GM12874 (cell line): ENCODE measurements around the gene SPSB2.

Experiments used
- CTCF ChIP-seq: IDR thresholded peaks from 2 replicates; pipeline ENCODE4 v1.5.1; 2011; ENCODE audit warnings: low read depth, mild to moderate bottlenecking, control low read depth, low read length, moderate library complexity; ENCODE audit not compliant: insufficient read depth

SPSB2 gene

GRCh38 chr12:6904280-6905276, 31.5 kb upstream of the SPSB2 start, which contains the start of gene LRRC23:
TSS of gene LRRC23 (plus strand) at chr12:6904822. CDS start at chr12:6905634, 812 bp downstream.
- no peak for TF ChIP-seq CTCF

GRCh38 chr12:6903722-6904121, 30.6 kb upstream of the SPSB2 start:
- TF ChIP-seq CTCF, result no peak

GRCh38 chr12:6902448-6902847, 29.3 kb upstream of the SPSB2 start:
- TF ChIP-seq CTCF, result no peak

GRCh38 chr12:6899837-6900519, 26.9 kb upstream of the SPSB2 start:
- TF ChIP-seq CTCF, result no peak

GRCh38 chr12:6899427-6899826, 26.3 kb upstream of the SPSB2 start:
- TF ChIP-seq CTCF, result no peak

GRCh38 chr12:6896846-6897435, 23.8 kb upstream of the SPSB2 start:
- no peak for TF ChIP-seq CTCF

- no peak for TF ChIP-seq CTCF
Observed at GRCh38 chr12:6894321-6894720, 21.2 kb upstream of the SPSB2 start.
